ENCODE results near the gene RELA. TPM values are rescaled to one million over a fixed set of nuclear protein-coding genes. Genes with fewer than 3 reads are reported as not detected.
A peak's percentile ranks its signal among the peaks of the same experiment; 100 is the strongest.

RELA gene
- polyA plus RNA-seq (2013, experiment 1 of 2) = 76.9 TPM
- polyA plus RNA-seq (2013, experiment 2 of 2) = 76.3 TPM

DNA sequence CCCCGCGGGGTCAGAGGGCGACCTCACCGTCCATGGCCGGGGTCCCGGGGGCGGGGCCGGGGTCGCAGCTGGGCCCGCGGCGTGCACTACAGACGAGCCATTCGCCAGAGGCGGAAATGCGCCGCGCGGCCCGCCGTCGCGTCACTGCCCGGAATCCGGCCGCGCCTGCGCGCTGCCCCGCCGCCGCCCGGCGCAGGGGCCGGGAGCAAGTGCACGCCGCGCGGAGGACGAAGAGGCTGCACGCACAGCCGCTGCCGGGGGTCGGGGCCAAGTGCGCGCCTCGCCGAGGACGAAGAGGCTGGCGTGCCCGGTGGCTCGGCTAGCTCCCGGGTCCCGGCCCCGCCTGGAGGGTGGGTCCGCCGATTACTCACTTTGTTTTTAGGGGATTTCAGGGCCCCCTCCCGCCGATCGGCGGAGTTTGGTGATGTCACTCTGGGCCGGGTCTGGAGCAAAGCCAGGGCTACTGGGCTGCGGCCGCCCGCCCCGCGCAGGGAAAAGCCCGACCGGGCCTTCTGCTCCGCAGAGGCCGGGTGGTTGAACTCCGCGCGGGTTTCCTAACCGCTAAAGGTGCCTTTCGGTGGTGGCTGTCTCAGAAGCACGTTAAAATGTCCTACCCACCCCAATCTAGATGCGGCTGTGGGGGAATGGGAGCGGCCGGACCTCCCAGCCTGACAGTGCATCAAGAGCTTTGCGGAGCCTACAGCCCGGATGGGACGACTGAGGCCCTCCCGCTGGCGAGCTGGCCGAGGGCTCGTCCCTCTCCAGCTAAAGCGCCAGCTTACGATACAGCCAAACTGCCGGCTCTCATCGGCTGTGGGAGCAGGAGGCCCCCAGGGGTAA, at the start of gene RELA:
Gene RELA, minus strand, starts transcription at position 118 of the 840 bp plus-strand sequence. Its CDS starts 84 bp downstream, at position 34.
- Histone ChIP-seq H4K8ac (ENCODE audit: low read length) (peak within 1 kb of the TSS; percentile 97), H3K18ac (ENCODE audit: low read depth in 1 of 2, low read length in 2 of 2) (peak within 1 kb of the TSS; percentile 89 to 96), H3K9me3 (ENCODE audit: control insufficient read depth, low read length) (no peaks in the 10 kb centered on the region), H3K23ac (ENCODE audit: low read length in 2 of 2) (peak within 1 kb of the TSS in 1 of 2 experiments; percentile 2), H3K79me1 (replicated peaks; ENCODE audit: low read length, poor library complexity, severe bottlenecking) (peaks cover 25% of the 10 kb centered on the region), H3K4ac (ENCODE audit: low read depth in 1 of 2, low read length in 2 of 2) (peak within 1 kb of the TSS; percentile 93 to 94), H3K36me3 (ENCODE audit: control insufficient read depth in 1 of 2, insufficient read depth in 2 of 2, low read depth in 1 of 2, low read length in 2 of 2) (peaks cover 33 to 38% of the 10 kb centered on the region in 2 experiments), H2AFZ (ENCODE audit: low read depth, low read length) (peak within 1 kb of the TSS; percentile 29), H3K27ac (ENCODE audit: low read length, poor library complexity, severe bottlenecking) (peak within 1 kb of the TSS; percentile 95), H3K4me3 (ENCODE audit: insufficient read depth in 1 of 2, low read depth in 1 of 2, low read length in 2 of 2) (peak within 1 kb of the TSS; percentile 86 to 99), H3K9ac (ENCODE audit: low read length) (peak within 1 kb of the TSS; percentile 99), H2BK5ac (ENCODE audit: low read depth, low read length, poor library complexity, severe bottlenecking) (peak within 1 kb of the TSS; percentile 94), H2BK12ac (ENCODE audit: low read length in 2 of 2) (peak within 1 kb of the TSS in 1 of 2 experiments; percentile 37), H3K27me3 (ENCODE audit: control insufficient read depth in 1 of 2, insufficient read depth in 1 of 2, low read length in 2 of 2) (no peaks in the 10 kb centered on the region), H2AK5ac (ENCODE audit: low read length, severe bottlenecking) (peak within 1 kb of the TSS; percentile 64), H4K91ac (ENCODE audit: low read length) (peak within 1 kb of the TSS; percentile 97), H3K14ac (ENCODE audit: low read length in 2 of 2) (peak within 1 kb of the TSS in 1 of 2 experiments; percentile 73), H3K4me2 (ENCODE audit: low read length, poor library complexity, severe bottlenecking) (peak within 1 kb of the TSS; percentile 91), H2BK120ac (ENCODE audit: low read depth, low read length) (peak within 1 kb of the TSS; percentile 94), H3K4me1 (ENCODE audit: control insufficient read depth, insufficient read depth, low read depth, low read length) (peaks cover 12% of the 10 kb centered on the region), H2BK15ac (ENCODE audit: low read depth, poor library complexity, severe bottlenecking) (peak within 1 kb of the TSS; percentile 67)
- peak; percentile 96 for DNase-seq
- WGBS = under 1% methylated on average over 86 of the region's 91 CpGs

DNA sequence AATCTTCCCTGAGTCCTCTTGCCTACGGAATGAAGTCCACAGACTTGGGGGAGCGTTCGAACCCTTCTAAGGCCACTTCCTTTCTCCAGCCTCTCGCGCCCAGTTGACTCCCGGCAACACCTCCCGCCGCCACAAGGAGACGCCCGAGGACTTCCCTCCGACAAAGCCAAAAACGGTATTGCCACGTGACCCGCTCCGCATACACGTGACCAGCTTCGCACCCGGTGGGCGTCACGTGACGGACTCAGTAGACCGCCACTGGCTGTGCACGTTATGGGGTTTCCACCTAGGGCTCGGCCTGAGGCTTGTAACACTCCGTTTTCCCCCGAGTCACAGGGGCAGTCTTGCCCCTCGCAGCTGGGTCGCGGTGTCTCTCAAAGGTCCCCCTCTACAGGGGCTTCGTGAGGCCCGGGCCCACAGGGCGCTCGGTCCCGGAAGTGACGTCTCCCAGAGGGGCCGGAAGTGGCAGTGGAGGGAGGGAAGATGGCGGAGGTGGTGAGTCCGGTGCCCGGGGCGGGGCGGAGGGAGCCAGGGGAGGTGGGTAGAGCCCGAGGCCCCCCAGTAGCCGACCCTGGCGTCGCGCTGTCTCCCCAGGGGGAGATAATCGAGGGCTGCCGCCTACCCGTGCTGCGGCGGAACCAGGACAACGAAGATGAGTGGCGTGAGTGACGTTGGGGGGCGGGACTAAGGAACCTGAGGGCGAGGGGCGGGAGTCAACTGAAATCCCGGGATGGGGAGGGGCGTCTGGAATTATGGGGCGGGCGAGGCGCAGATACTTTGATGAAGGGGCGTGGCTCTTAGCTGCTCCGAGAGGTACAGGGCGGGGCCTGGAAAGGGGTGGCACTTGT, 49.3 kb upstream of the RELA start, which contains the start of gene KAT5:
Gene KAT5, plus strand, starts transcription at position 468 of the 848 bp plus-strand sequence. Its CDS starts 16 bp downstream, at position 484.
- H3K14ac ChIP-seq (ENCODE audit: low read length in 2 of 2) = peak within 1 kb of the TSS in 1 of 2 experiments; percentile 56
- H4K8ac ChIP-seq (ENCODE audit: low read length) = peak within 1 kb of the TSS; percentile 98
- H2BK5ac ChIP-seq (ENCODE audit: low read depth, low read length, poor library complexity, severe bottlenecking) = peak within 1 kb of the TSS; percentile 87
- peak within 1 kb of the TSS; percentile 35 for H2AK5ac ChIP-seq (ENCODE audit: low read length, severe bottlenecking)
- peak within 1 kb of the TSS; percentile 69 to 96 for H3K4me3 ChIP-seq (ENCODE audit: insufficient read depth in 1 of 2, low read depth in 1 of 2, low read length in 2 of 2)
- H3K18ac ChIP-seq (ENCODE audit: low read depth in 1 of 2, low read length in 2 of 2) = peak within 1 kb of the TSS; percentile 60 to 99
- peak within 1 kb of the TSS; percentile 71 for H2BK15ac ChIP-seq (ENCODE audit: low read depth, poor library complexity, severe bottlenecking)
- H3K9me3 ChIP-seq (ENCODE audit: control insufficient read depth, low read length) = no peaks in the 10 kb centered on the region
- under 1% methylated on average over 65 of the region's 65 CpGs for WGBS
- peaks cover 13% of the 10 kb centered on the region for H3K4me1 ChIP-seq (ENCODE audit: control insufficient read depth, insufficient read depth, low read depth, low read length)
- H3K79me1 ChIP-seq (replicated peaks; ENCODE audit: low read length, poor library complexity, severe bottlenecking) = peaks cover 29% of the 10 kb centered on the region
- peak within 1 kb of the TSS; percentile 73 for H3K4me2 ChIP-seq (ENCODE audit: low read length, poor library complexity, severe bottlenecking)
- no peaks in the 10 kb centered on the region for H3K27me3 ChIP-seq (ENCODE audit: control insufficient read depth in 1 of 2, insufficient read depth in 1 of 2, low read length in 2 of 2)
- DNase-seq = peak; percentile 98
- peak within 1 kb of the TSS in 1 of 2 experiments; percentile 56 for H2BK12ac ChIP-seq (ENCODE audit: low read length in 2 of 2)
- H3K27ac ChIP-seq (ENCODE audit: low read length, poor library complexity, severe bottlenecking) = peak within 1 kb of the TSS; percentile 98
- H3K36me3 ChIP-seq (ENCODE audit: control insufficient read depth in 1 of 2, insufficient read depth in 2 of 2, low read depth in 1 of 2, low read length in 2 of 2) = peaks cover 38 to 41% of the 10 kb centered on the region in 2 experiments
- peak within 1 kb of the TSS in 1 of 2 experiments; percentile 65 for H3K23ac ChIP-seq (ENCODE audit: low read length in 2 of 2)
- peak within 1 kb of the TSS; percentile 81 to 88 for H3K4ac ChIP-seq (ENCODE audit: low read depth in 1 of 2, low read length in 2 of 2)
- peak within 1 kb of the TSS; percentile 85 for H2AFZ ChIP-seq (ENCODE audit: low read depth, low read length)
- H2BK120ac ChIP-seq (ENCODE audit: low read depth, low read length) = peak within 1 kb of the TSS; percentile 98
- H3K9ac ChIP-seq (ENCODE audit: low read length) = peak within 1 kb of the TSS; percentile 92
- peak within 1 kb of the TSS; percentile 78 for H4K91ac ChIP-seq (ENCODE audit: low read length)

DNA sequence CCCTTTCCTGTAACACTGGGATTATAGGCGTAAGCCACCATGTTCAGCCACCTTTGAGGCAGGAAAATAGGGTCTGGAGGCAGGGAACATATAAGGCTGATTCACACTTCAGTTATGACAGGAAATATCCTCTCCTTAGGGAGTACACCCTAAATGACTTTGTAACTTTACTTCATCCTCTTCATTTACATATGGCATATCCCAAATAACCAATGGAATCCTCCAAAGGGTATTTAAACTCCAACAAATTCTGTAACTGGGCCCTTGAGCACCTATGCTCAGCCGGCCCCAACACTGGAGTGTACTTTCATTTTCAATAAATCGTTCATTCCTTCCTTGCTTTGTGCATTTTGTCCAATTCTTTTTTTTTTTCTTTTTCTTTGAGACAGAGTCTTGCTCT, 47.7 kb upstream of the RELA start:
- H3K23ac ChIP-seq (ENCODE audit: low read length in 2 of 2) = no peak overlapping the region
- WGBS = 91% methylated on average over 3 of the region's 3 CpGs
- no peaks in the 10 kb centered on the region for H3K27me3 ChIP-seq (ENCODE audit: control insufficient read depth in 1 of 2, insufficient read depth in 1 of 2, low read length in 2 of 2)
- H3K4ac ChIP-seq (ENCODE audit: low read depth in 1 of 2, low read length in 2 of 2) = no peak overlapping the region
- peaks cover 24% of the 10 kb centered on the region for H3K79me1 ChIP-seq (replicated peaks; ENCODE audit: low read length, poor library complexity, severe bottlenecking)
- peaks cover 26 to 27% of the 10 kb centered on the region in 2 experiments for H3K36me3 ChIP-seq (ENCODE audit: control insufficient read depth in 1 of 2, insufficient read depth in 2 of 2, low read depth in 1 of 2, low read length in 2 of 2)
- H3K14ac ChIP-seq (ENCODE audit: low read length in 2 of 2) = no peak overlapping the region
- no peak overlapping the region for H4K91ac ChIP-seq (ENCODE audit: low read length)
- no peak overlapping the region for H2AK5ac ChIP-seq (ENCODE audit: low read length, severe bottlenecking)
- DNase-seq = no peak
- H2AFZ ChIP-seq (ENCODE audit: low read depth, low read length) = no peak overlapping the region
- H4K8ac ChIP-seq (ENCODE audit: low read length) = no peak overlapping the region
- H2BK5ac ChIP-seq (ENCODE audit: low read depth, low read length, poor library complexity, severe bottlenecking) = no peak overlapping the region
- H2BK120ac ChIP-seq (ENCODE audit: low read depth, low read length) = no peak overlapping the region
- H3K9me3 ChIP-seq (ENCODE audit: control insufficient read depth, low read length) = no peaks in the 10 kb centered on the region
- H3K4me3 ChIP-seq (ENCODE audit: insufficient read depth in 1 of 2, low read depth in 1 of 2, low read length in 2 of 2) = no peak overlapping the region
- no peak overlapping the region for H3K18ac ChIP-seq (ENCODE audit: low read depth in 1 of 2, low read length in 2 of 2)
- H3K27ac ChIP-seq (ENCODE audit: low read length, poor library complexity, severe bottlenecking) = no peak overlapping the region
- H3K4me1 ChIP-seq (ENCODE audit: control insufficient read depth, insufficient read depth, low read depth, low read length) = peaks cover 15% of the 10 kb centered on the region
- no peak overlapping the region for H2BK12ac ChIP-seq (ENCODE audit: low read length in 2 of 2)
- H2BK15ac ChIP-seq (ENCODE audit: low read depth, poor library complexity, severe bottlenecking) = no peak overlapping the region
- no peak overlapping the region for H3K9ac ChIP-seq (ENCODE audit: low read length)
- H3K4me2 ChIP-seq (ENCODE audit: low read length, poor library complexity, severe bottlenecking) = no peak overlapping the region
